H1 (cell line): ENCODE data around the gene PEX14. TPM values are rescaled to one million over a fixed set of nuclear protein-coding genes. Genes with fewer than 3 reads are reported as not detected.

Experiments
- CTCF ChIA-PET: fragments of 300-600 bp; sonication (Branson Sonifier 250); formaldehyde crosslinking; loops from one replicate; lab custom pipeline; 2021; ENCODE audit not compliant: partially characterized antibody; lab: Charles Lee
- POLR2A ChIA-PET: fragments of 300-600 bp; sonication (Branson Sonifier 250); formaldehyde crosslinking; loops from one replicate; lab custom pipeline; 2021; ENCODE audit warnings: inconsistent platforms; ENCODE audit not compliant: partially characterized antibody; lab: Charles Lee
- DNase-seq, 2 experiments: peaks; one replicate each; pipeline versions ENCODE4 v3.0.0 to v3.0.0-alpha.2; 2010 to 2022; ENCODE audit warnings: low spot score in 2 of 2, low read depth in 1 of 2, mixed read lengths in 1 of 2
- FAIRE-seq: peaks from 2 replicates; lab custom pipeline; 2011; peaks lifted over from hg19 to GRCh38; lab: Jason Lieb, UNC
- H2AFZ ChIP-seq: 2 replicates; pipeline ENCODE4 v1.8.1; 2012; ENCODE audit warnings: low read length, inconsistent platforms
- H2AK5ac ChIP-seq: 2 replicates; pipeline ENCODE4 v1.6.1; 2013; ENCODE audit warnings: low read depth, low read length
- H2BK120ac ChIP-seq: replicated peaks from 2 replicates; pipeline ENCODE3; 2013; ENCODE audit warnings: low read depth, low read length, inconsistent platforms
- H2BK12ac ChIP-seq: 2 replicates; pipeline ENCODE4 v1.6.1; 2013; ENCODE audit warnings: low read depth, low read length
- H2BK15ac ChIP-seq: 2 replicates; pipeline ENCODE4 v1.6.1; 2013; ENCODE audit warnings: low read length
- H2BK20ac ChIP-seq: 2 replicates; pipeline ENCODE4 v1.6.1; 2013; ENCODE audit warnings: low read length
- H2BK5ac ChIP-seq: 2 replicates; pipeline ENCODE4 v1.6.1; 2013; ENCODE audit warnings: low read depth, low read length
- H3K14ac ChIP-seq: 2 replicates; pipeline ENCODE4 v1.6.1; 2013; ENCODE audit warnings: inconsistent platforms; ENCODE audit not compliant: insufficient read length
- H3K18ac ChIP-seq: 2 replicates; pipeline ENCODE4 v1.6.1; 2013; ENCODE audit warnings: low read length; ENCODE audit errors: extremely low read depth
- H3K23ac ChIP-seq: 2 replicates; pipeline ENCODE4 v1.6.1; 2013; ENCODE audit warnings: inconsistent platforms; ENCODE audit not compliant: insufficient read length
- H3K23me2 ChIP-seq: 2 replicates; pipeline ENCODE4 v1.6.1; 2013; ENCODE audit warnings: low read depth, low read length
- H3K27ac ChIP-seq: 2 replicates; pipeline ENCODE4 v1.6.1; 2011; ENCODE audit warnings: low read depth, low read length, inconsistent platforms
- H3K27me3 ChIP-seq, 4 experiments: replicated peaks in 1 of 4; 1 replicate in 1 of 4; 2 replicates in 3 of 4; pipeline versions ENCODE4 v1.6.1 to v1.8.1; 2011 to 2013; ENCODE audit warnings: low read length in 3 of 4, mild to moderate bottlenecking in 3 of 4, inconsistent platforms in 2 of 4, mixed read lengths in 2 of 4, moderate library complexity in 1 of 4; ENCODE audit not compliant: control insufficient read depth in 3 of 4, insufficient read depth in 3 of 4; ENCODE audit errors: extremely low read depth in 1 of 4
- H3K36me3 ChIP-seq, 4 experiments: 2 replicates each; pipeline versions ENCODE4 v1.6.1 to v1.8.1; 2011 to 2013; ENCODE audit warnings: mild to moderate bottlenecking in 4 of 4, low read length in 3 of 4, moderate library complexity in 2 of 4, control low read depth in 1 of 4, inconsistent platforms in 1 of 4; ENCODE audit not compliant: insufficient read depth in 4 of 4, control insufficient read depth in 2 of 4
- H3K4ac ChIP-seq: replicated peaks from 2 replicates; pipeline ENCODE3; 2013; ENCODE audit warnings: low read length, low read depth, mixed read lengths, inconsistent platforms; ENCODE audit not compliant: insufficient read length
- H3K4me1 ChIP-seq, 4 experiments: replicated peaks in 1 of 4; 1 replicate in 1 of 4; 2 replicates in 3 of 4; pipeline versions ENCODE4 v1.6.1 to v1.8.1; 2011 to 2013; ENCODE audit warnings: low read length in 3 of 4, inconsistent platforms in 2 of 4, mixed read lengths in 1 of 4; ENCODE audit not compliant: insufficient read depth in 4 of 4, control insufficient read depth in 3 of 4
- H3K4me2 ChIP-seq, 2 experiments: 2 replicates each; pipeline versions ENCODE4 v1.6.1 to v1.8.1; 2011 to 2013; ENCODE audit warnings: low read depth in 2 of 2, low read length in 2 of 2, control low read depth in 1 of 2, inconsistent platforms in 1 of 2, mild to moderate bottlenecking in 1 of 2; ENCODE audit not compliant: insufficient read depth in 1 of 2
- H3K4me3 ChIP-seq, 4 experiments: fragments of 200-600, 300-600 bp in 1 of 4; sonication (generic), shearing (Covaris generic), sonication (Bioruptor Twin) in 1 of 4; 2 replicates each; pipeline versions ENCODE4 v1.5.1 to v1.8.1; 2011 to 2016; ENCODE audit warnings: low read length in 4 of 4, low read depth in 3 of 4, control low read depth in 2 of 4, inconsistent platforms in 2 of 4, mild to moderate bottlenecking in 2 of 4, mixed read lengths in 1 of 4, moderate library complexity in 1 of 4; ENCODE audit not compliant: insufficient read depth in 2 of 4; ENCODE audit errors: extremely low read depth in 1 of 4
- H3K56ac ChIP-seq: replicated peaks from 2 replicates; pipeline ENCODE3; 2013; ENCODE audit warnings: low read depth, mild to moderate bottlenecking, mixed read lengths, low read length, inconsistent platforms; ENCODE audit not compliant: insufficient read length
- H3K79me1 ChIP-seq: 2 replicates; pipeline ENCODE4 v1.6.1; 2013; ENCODE audit warnings: low read depth, low read length, control low read depth
- H3K79me2 ChIP-seq, 2 experiments: 2 replicates each; pipeline versions ENCODE4 v1.6.1 to v1.8.1; 2012 to 2013; ENCODE audit warnings: low read length in 2 of 2, mild to moderate bottlenecking in 2 of 2, inconsistent platforms in 1 of 2; ENCODE audit not compliant: insufficient read depth in 2 of 2, control insufficient read depth in 1 of 2
- H3K9ac ChIP-seq, 4 experiments: replicated peaks in 1 of 4; 1 replicate in 1 of 4; 2 replicates in 3 of 4; pipeline versions ENCODE4 v1.6.1 to v1.8.1; 2011 to 2013; ENCODE audit warnings: low read depth in 3 of 4, low read length in 3 of 4, control low read depth in 2 of 4, mild to moderate bottlenecking in 2 of 4, moderate library complexity in 2 of 4, inconsistent platforms in 1 of 4; ENCODE audit errors: extremely low read depth in 1 of 4
- H3K9me3 ChIP-seq, 2 experiments: 2 replicates each; pipeline versions ENCODE4 v1.6.1 to v1.8.1; 2012 to 2013; ENCODE audit warnings: mild to moderate bottlenecking in 2 of 2, moderate library complexity in 2 of 2, control low read depth in 1 of 2, inconsistent platforms in 1 of 2, low read depth in 1 of 2, low read length in 1 of 2, mixed read lengths in 1 of 2; ENCODE audit not compliant: insufficient read depth in 2 of 2
- H4K20me1 ChIP-seq, 2 experiments: replicated peaks in 1 of 2; 2 replicates each; pipeline versions ENCODE3 to v1.8.1; 2011 to 2013; ENCODE audit warnings: inconsistent platforms in 2 of 2, low read length in 2 of 2, mild to moderate bottlenecking in 1 of 2; ENCODE audit not compliant: insufficient read depth in 2 of 2, control insufficient read depth in 1 of 2
- H4K5ac ChIP-seq: 2 replicates; pipeline ENCODE4 v1.6.1; 2013; ENCODE audit warnings: low read length, low read depth, mixed read lengths, inconsistent platforms; ENCODE audit not compliant: insufficient read length
- H4K8ac ChIP-seq: 2 replicates; pipeline ENCODE4 v1.8.0; 2013; ENCODE audit warnings: mild to moderate bottlenecking, moderate library complexity, low read length, inconsistent platforms; ENCODE audit not compliant: insufficient read depth; ENCODE audit errors: extremely low read depth
- H4K91ac ChIP-seq: replicated peaks from 2 replicates; pipeline ENCODE3; 2013; ENCODE audit warnings: low read length, mixed read lengths, inconsistent platforms; ENCODE audit not compliant: insufficient read length
- ASH2L ChIP-seq: fragments of 200-600, 300-600 bp; sonication (generic); IDR thresholded peaks from one replicate; pipeline ENCODE4 v1.7.1; 2017; ENCODE audit warnings: low read length
- EP300 ChIP-seq, 2 experiments: IDR thresholded peaks; 1 replicate in 1 of 2; 2 replicates in 1 of 2; pipeline ENCODE4 v1.6.1; 2011 to 2012; ENCODE audit warnings: low read depth in 2 of 2, low read length in 2 of 2, mild to moderate bottlenecking in 2 of 2, borderline replicate concordance in 1 of 2, inconsistent platforms in 1 of 2, moderate library complexity in 1 of 2
- SP4 ChIP-seq: IDR thresholded peaks from 2 replicates; pipeline ENCODE4 v1.6.1; 2012; ENCODE audit warnings: low read length, inconsistent platforms
- SUZ12 ChIP-seq: fragments of 200-600 bp; sonication (generic); IDR thresholded peaks from 2 replicates; pipeline ENCODE4 v1.6.1; 2012; ENCODE audit warnings: mild to moderate bottlenecking, inconsistent platforms, low read length, moderate library complexity, mixed read lengths
- TCF12 ChIP-seq: IDR thresholded peaks from 2 replicates; pipeline ENCODE4 v1.6.1; 2011; ENCODE audit warnings: low read depth, mild to moderate bottlenecking, low read length
- WGBS, 2 experiments: shearing (Covaris generic) in 1 of 2; methylation state at CpG; one replicate each; pipeline versions ENCODE4 v1.1.6 to v1.1.7; 2013 to 2015; ENCODE audit warnings: low lambda C conversion rate in 2 of 2, mixed read lengths in 2 of 2, inconsistent platforms in 1 of 2, low coverage in 1 of 2, missing lambda C conversion rate in 1 of 2; ENCODE audit not compliant: insufficient replicate concordance in 2 of 2, insufficient coverage in 1 of 2, insufficient read length in 1 of 2; ENCODE audit errors: extremely low coverage in 1 of 2, missing lambda C conversion rate in 1 of 2; 5-methylcytosine and 5-hydroxymethylcytosine counted together
- polyA plus RNA-seq, 7 experiments: library from polyadenylated mRNA; depleted of rRNA in 3 of 7; stranded (reverse) in 5 of 7; unstranded in 2 of 7; fragments of >200 nt in 5 of 7; fragments of 200-250 nt in 2 of 7; gene quantifications; 1 replicate in 5 of 7; 2 replicates in 1 of 7; 4 replicates in 1 of 7; pipeline versions ENCODE4 v1.2.1 to v1.2.3, GENCODE V29; 2011 to 2013; ENCODE audit warnings: missing spikeins in 2 of 7, mixed read lengths in 2 of 7
- total RNA-seq: library from RNA; stranded (reverse); fragmentation: NEBNext Ultra II Directional; extraction: Animal tissue kit (Norgen Biotek cat#: 25700); gene quantifications from 2 replicates; pipeline ENCODE4 v1.2.1, GENCODE V29; 2021

Gene PEX14
- total and polyA plus RNA-seq, 2 of the 8 experiments (the other 6 are each of a cell fraction or from before 2014, with no cell fraction given): 13.0 to 19.8 TPM

DNA sequence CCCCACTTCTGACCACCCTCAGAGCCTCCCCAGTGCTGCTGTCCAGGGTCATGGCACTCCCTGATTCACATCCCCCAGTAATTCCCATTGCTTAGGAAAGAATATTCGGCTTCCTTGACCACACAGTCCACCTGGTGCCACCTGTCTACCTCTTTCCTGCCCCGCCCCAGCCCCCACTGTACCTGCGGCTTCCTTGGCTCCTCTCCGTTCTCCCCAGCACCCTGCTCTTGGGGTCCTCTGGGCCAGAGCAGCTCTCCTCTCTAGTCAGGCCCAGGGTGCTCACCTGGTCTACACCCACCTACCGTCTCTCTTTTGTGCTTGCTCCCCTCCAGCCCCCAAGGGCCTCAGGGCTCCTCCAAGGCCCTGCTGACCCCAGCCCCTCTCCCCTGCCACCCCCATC lies 142.6 kb downstream of the PEX14 start:
- TF ChIP-seq EP300 (IDR thresholded peaks at IDR 0.05; ENCODE audit: borderline replicate concordance in 1 of 2, low read depth in 2 of 2, low read length in 2 of 2): no peak
- TF ChIP-seq SUZ12: no peak
- no peak for TF ChIP-seq SP4
- TF ChIP-seq ASH2L: no peak
- TF ChIP-seq TCF12: no peak
- H3K4me3 ChIP-seq: no peak overlapping the region
- no peak overlapping the region for H3K56ac ChIP-seq
- no peak overlapping the region for H4K5ac ChIP-seq
- WGBS, 2 experiments: 90% methylated on average over 3 of the region's 5 CpGs; no CpG with 5 or more reads in 1 of the 2 experiments
- no peak overlapping the region for H3K9ac ChIP-seq
- POLR2A ChIA-PET: no interaction called here
- H2BK20ac ChIP-seq: no peak overlapping the region
- H4K8ac ChIP-seq: no peak overlapping the region; the same call in 1 of the 2 replicates
- H3K4ac ChIP-seq: no peak overlapping the region
- CTCF ChIA-PET: interaction anchor here (1.0 to 1.5 kb wide), 2 partner anchors 11 to 13 kb away, joined by 3 read pairs; no protein-coding TSS in a partner anchor
- no peaks in the 10 kb centered on the region for H3K79me2 ChIP-seq
- H3K23me2 ChIP-seq: no peaks in the 10 kb centered on the region
- H3K36me3 ChIP-seq: no peaks in the 10 kb centered on the region
- H3K4me2 ChIP-seq: no peak overlapping the region
- no peak for FAIRE-seq
- no peak overlapping the region for H2BK5ac ChIP-seq
- H2BK12ac ChIP-seq: no peak overlapping the region
- H3K23ac ChIP-seq: no peak overlapping the region
- H4K91ac ChIP-seq: no peak overlapping the region
- H3K27me3 ChIP-seq: no peaks in the 10 kb centered on the region
- no peak for DNase-seq
- no peak overlapping the region for H2AFZ ChIP-seq
- H3K4me1 ChIP-seq: peaks cover 0 to 11% (median 3%) of the 10 kb centered on the region in 4 experiments; a peak in 3 of 7 replicates
- H2BK15ac ChIP-seq: no peak overlapping the region
- H3K14ac ChIP-seq: no peak overlapping the region
- no peak overlapping the region for H2BK120ac ChIP-seq
- no peak overlapping the region for H2AK5ac ChIP-seq
- no peak overlapping the region for H3K27ac ChIP-seq
- no peak overlapping the region for H3K18ac ChIP-seq
- no peaks in the 10 kb centered on the region for H4K20me1 ChIP-seq
- H3K9me3 ChIP-seq: no peaks in the 10 kb centered on the region
- H3K79me1 ChIP-seq: peaks cover 9% of the 10 kb centered on the region
